MM.1S (cell line): ENCODE results near the gene SYT1.

Source experiments
- CTCF ChIP-seq: fragments of 300-600 bp; sonication (generic); IDR thresholded peaks from 2 replicates; pipeline ENCODE4 v1.5.1; 2016; ENCODE audit warnings: antibody characterized with exemption, low read length, mixed read lengths
- EZH2 ChIP-seq: fragments of 300-600 bp; sonication (generic); optimal IDR thresholded peaks from 2 replicates; pipeline ENCODE3; 2017; ENCODE audit warnings: low read depth, mild to moderate bottlenecking, antibody characterized with exemption, low read length, mixed read lengths
- EZH2phosphoT487 ChIP-seq: fragments of 300-600 bp; sonication (generic); IDR thresholded peaks from 2 replicates; pipeline ENCODE4 v1.6.1; 2018; ENCODE audit warnings: antibody characterized with exemption, low read length

GRCh38 chr12:79056775-79057174, 192.2 kb downstream of the SYT1 start:
- TF ChIP-seq CTCF = no peak
- no peak for TF ChIP-seq EZH2phosphoT487
- TF ChIP-seq EZH2 = no peak
